ENCODE data around the gene USP3.

GRCh38 chr15:63487076-63487757 is 17.2 kb upstream of the USP3 start:
- TF ChIP-seq CTCF (IDR thresholded peaks at IDR 0.05 in 4 of 5, conservative IDR thresholded peaks at IDR 0.05 in 1 of 5) (peak; percentile 76 to 94 (median 82)), POLR2A (IDR thresholded peaks at IDR 0.05) (no peak)

All from gastrocnemius medialis (tissue), 4 donors.